Stimulated activated CD8-positive, alpha-beta memory T cell treated with anti-CD3 and anti-CD28 coated beads, Interleukin-15, amount 100 ng/mL, for 48 hours (primary cell): ENCODE results near the gene PTPN4.

ENCODE experiments used
- DNase-seq, 2 donors: peaks; one replicate each; pipeline ENCODE4 v3.0.0-alpha.2; 2020; ENCODE audit warnings: low read depth in 2 of 2

PTPN4 gene

DNA sequence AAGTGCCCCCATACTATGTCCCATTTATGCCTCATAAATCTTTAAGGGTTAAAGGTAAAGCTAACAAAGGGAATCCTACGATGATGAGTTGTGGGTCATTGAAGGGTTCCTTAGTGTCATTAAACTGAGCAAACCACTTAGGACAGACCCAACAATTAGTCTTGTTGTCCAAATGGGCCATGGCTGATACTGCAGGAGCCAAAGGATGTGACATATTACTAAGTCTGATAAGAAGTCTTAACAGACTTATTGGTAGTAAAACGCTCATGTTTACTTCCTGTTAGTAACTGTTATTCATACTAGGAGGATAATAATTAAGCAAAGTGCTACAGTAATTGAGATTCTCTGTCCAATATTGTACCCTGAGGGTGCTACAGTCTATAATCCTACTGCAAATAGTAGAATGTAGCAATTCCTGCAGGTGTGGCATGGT, 96.8 kb downstream of the PTPN4 start:
- no peak for DNase-seq

- DNase-seq, result no peak
These were observed 98.0 kb downstream of the PTPN4 start for GRCh38 chr2:119857742-119858141.

DNA sequence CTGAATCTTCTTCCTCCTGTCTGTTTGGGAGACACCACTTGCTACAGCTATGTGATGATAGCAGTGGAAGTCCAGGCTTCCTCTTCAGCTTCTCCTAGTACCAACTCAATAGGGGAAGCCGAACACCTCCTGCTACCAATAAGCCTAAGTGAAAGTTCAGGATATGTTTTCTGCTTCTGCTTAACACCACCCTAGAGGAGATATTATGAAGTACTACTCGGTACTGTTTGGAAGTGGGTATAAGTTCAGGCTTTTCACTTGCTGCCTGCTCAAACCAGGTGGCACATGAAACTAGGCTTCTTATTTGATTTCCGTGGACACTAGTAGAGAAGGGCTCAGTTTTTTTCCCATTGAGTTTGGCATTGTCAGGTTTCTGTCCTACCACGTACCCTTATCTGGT, 99.8 kb downstream of the PTPN4 start:
- no peak for DNase-seq

DNA sequence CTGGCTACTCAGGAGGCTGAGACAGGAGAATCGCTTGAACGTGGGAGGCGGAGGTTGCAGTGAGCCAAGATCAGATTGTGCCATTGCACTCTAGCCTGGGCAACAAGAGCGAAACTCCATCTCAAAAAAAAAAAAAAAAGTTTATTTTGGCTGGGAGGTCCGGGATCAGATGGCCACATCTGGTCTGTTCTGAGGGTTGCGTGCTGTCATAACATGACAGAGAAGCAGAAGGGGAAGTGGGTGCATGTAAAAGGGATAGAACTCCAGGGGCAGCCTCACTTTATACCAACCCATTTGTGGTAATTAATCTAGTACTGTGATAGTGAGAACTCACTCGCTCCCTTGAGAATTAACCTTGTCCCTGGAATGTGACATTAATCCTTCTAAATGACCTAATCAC, 101.2 kb downstream of the PTPN4 start:
- no peak for DNase-seq

- DNase-seq, result no peak
These were observed 102.6 kb downstream of the PTPN4 start for GRCh38 chr2:119862127-119862889.

GRCh38 chr2:119864318-119864717, 104.6 kb downstream of the PTPN4 start:
- no peak for DNase-seq

- no peak for DNase-seq
These were observed 112.0 kb downstream of the PTPN4 start for GRCh38 chr2:119871725-119872124.

DNA sequence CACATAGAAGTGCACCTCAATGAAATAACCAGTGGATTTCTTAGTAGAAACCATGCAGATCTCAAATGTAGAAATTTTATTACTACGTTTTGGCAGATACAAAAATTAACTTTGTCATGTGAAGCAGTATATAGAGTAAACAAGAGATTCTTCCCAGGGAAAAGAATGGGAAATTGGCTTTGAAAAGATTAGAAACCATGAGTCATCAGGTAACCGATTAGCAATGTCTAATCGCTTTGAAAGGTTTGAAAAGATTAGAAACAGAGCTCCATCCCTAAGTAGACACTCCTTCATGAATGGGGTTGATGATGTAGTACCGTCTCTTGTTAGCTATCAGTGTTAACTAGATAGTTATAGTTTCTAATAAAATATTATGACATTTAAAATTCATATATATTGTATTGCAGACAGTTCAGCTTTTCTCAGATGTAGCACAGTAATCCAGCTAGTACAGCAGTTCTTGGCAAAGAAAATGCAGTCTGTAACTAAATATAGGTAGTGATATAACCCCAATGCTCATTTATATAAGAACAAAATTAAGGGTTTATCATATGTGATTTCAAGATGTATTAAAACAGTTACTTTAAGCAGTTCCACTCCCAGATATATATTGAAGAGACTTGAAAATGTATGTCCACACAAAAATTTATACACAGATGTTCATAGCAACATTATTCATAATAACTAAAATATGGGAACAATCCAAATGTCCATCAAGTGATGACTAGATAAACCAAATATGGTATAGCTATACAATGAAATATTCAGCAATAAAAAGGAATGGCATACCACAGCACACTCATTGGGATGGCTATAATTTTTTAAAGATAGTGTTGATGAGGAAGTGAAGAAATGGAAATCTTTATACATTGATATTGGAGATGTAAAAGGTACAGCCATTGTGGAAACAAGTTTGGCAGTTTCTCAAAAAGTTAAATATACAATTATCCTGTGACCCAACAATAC, 113.9 kb downstream of the PTPN4 start:
- DNase-seq, result no peak

- DNase-seq, result no peak
These were observed 119.8 kb downstream of the PTPN4 start for GRCh38 chr2:119879502-119879901.

DNA sequence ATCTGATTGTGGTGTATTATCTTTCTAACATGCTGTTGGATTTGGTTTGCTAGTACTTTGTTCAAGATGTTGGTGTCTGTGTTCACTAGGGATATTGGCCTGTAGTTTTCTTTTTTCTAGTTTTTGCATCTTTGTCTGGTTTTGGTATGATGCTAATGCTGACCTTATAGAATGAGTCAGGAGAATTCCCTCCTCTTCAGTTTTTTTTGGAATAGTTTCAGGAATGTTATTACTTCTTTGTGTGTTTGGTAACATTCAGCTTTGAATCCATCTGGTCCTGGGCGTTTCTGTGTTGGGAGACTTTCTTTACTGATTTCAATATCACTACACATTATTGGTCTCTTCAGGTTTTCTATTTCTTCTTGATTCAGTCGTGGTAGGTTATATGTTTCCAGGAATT, 129.0 kb downstream of the PTPN4 start:
- DNase-seq, result no peak

GRCh38 chr2:119897736-119898395, 138.1 kb downstream of the PTPN4 start:
- DNase-seq, result no peak

GRCh38 chr2:119901013-119901412, 141.3 kb downstream of the PTPN4 start:
- no peak for DNase-seq

- no peak for DNase-seq
These were observed 150.8 kb downstream of the PTPN4 start for GRCh38 chr2:119910566-119910965.

DNA sequence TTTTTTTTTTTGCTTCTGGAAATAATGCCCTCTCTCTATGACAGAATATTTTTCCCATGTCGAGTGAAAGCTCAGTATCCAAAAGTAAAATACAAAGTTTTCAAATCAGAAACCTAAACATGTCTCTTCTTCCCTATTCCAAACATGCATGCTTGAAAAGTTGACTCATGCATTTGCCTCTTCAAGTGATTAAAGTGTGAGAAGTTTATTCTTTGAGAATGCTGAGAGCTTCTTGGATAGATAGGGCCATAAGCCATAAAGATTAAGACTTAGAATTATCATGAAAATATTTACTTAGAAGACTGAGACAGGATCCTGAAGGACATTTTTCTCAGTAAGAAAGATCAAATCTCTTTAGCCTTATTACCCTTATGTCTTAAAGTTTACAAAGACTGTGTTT, 154.5 kb downstream of the PTPN4 start:
- DNase-seq, result no peak

GRCh38 chr2:119921825-119922224, 162.1 kb downstream of the PTPN4 start:
- DNase-seq, result no peak

GRCh38 chr2:119922699-119923098, 163.0 kb downstream of the PTPN4 start:
- no peak for DNase-seq

DNA sequence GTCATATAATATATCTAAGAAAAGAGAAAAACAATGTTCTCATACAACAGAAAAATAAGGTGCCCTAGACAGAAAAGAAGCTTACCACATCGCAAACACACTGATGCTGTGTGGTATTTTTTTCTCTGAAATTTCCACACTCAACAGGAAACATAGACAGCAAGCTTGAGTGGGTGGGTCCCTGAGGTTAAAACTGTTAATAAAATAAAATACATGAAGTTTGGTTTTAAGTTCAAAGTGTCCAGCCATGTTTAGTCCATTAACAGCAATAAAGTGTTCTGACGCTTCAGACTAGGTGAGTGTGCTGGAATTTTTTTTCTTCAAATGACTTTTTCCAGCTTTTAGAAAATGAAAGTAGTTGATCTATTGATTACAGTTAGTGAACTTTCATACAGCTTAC, 169.8 kb downstream of the PTPN4 start:
- DNase-seq, result peak in 1 of 2 donors; percentile 4

DNA sequence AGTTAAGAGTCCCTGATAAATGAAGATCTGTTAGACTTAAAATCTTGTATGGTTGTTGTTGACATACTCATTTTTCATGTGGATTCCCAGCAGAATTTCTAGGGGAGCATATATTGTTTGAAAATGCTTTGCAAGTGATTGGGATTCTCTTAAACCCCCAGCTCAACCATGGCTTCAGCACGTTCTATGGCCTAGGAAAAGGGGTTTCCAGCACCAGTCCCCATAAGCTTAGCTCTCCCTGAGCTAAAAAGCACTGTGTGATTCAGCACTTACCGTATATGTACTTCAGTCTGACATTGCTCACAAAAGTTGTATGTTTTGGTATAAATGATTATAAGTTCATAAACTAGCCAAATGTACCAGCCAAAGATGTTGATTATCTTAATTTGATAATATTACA, 173.1 kb downstream of the PTPN4 start:
- DNase-seq, result no peak

GRCh38 chr2:119934319-119934718, 174.6 kb downstream of the PTPN4 start:
- DNase-seq, result no peak

- no peak for DNase-seq
These were observed 178.0 kb downstream of the PTPN4 start for GRCh38 chr2:119937680-119938079.

DNA sequence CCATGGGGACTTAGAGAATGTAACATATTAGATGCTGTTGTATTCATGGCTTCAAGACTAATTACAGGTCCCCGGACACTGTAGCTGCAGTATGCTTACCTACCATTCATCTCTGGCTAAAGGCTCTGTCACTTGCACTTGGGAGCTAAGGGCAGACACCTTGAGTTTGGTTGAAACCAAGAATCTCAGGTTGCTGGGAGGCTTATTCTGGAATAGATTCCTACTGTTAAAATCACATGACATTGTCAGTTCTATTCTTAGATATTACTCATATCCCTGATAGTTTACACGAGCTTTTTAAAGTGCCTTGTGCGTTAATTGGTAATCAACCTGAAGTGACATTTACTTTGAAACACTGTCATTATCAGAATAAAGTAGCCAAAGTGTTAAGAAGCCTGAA, 180.2 kb downstream of the PTPN4 start:
- DNase-seq, result no peak

- no peak for DNase-seq
These were observed 181.1 kb downstream of the PTPN4 start for GRCh38 chr2:119940856-119941255.
